ENCODE data around the gene KRT40. TPM values are rescaled to one million over a fixed set of nuclear protein-coding genes. Genes with fewer than 3 reads are reported as not detected.

KRT40 gene
- total and polyA plus RNA-seq, 2 donors (not counting 3 experiments of a cell fraction or from before 2014, with no cell fraction given): not detected

GRCh38 chr17:40966848-40967247 lies 17.3 kb downstream of the KRT40 start, which contains the start of gene KRT39:
Gene KRT39 (minus strand): TSS chr17:40966948. CDS start chr17:40966856, 92 bp downstream.
- H3K79me2 ChIP-seq (ENCODE audit: control insufficient read depth, insufficient read depth, low read length): no peaks in the 10 kb centered on the region
- no peak within 1 kb of the TSS for H3K27ac ChIP-seq (ENCODE audit: insufficient read depth, low read depth, low read length)
- DNase-seq (ENCODE audit: low read depth, low spot score): no peak
- TF ChIP-seq POLR2AphosphoS5 (IDR thresholded peaks at IDR 0.05; ENCODE audit: insufficient read depth, low read depth, low read length) (no peak), MYC (IDR thresholded peaks at IDR 0.05; ENCODE audit: low read depth, low read length) (no peak)
- no TSS peak for BruUV-seq (replicated peaks)
- CTCF ChIA-PET: no interaction called here
- no peaks in the 10 kb centered on the region for H3K36me3 ChIP-seq (ENCODE audit: control insufficient read depth in 2 of 2, extremely low read depth in 1 of 2, insufficient read depth in 2 of 2, low read length in 2 of 2)
- no peak within 1 kb of the TSS for H3K4me2 ChIP-seq (ENCODE audit: insufficient read depth, low read length)
- intact Hi-C loops (cut with micrococcal nuclease) (no loop called here), dilution Hi-C loops (cut with MboI; ENCODE audit: extremely low pct_ligation_motif_present, low sequenced_read_pairs) (no loop called here)
- H4K20me1 ChIP-seq (replicated peaks; ENCODE audit: control insufficient read depth, extremely low read depth, insufficient read depth, low read length): no peaks in the 10 kb centered on the region
- POLR2A ChIA-PET: no interaction called here
- no peak for FAIRE-seq
- no peaks in the 10 kb centered on the region for H3K4me1 ChIP-seq (ENCODE audit: control insufficient read depth, extremely low read depth, insufficient read depth, low read length)
- H3K4me3 ChIP-seq (replicated peaks in 1 of 3; ENCODE audit: insufficient read depth in 1 of 3, low read depth in 1 of 3, low read length in 3 of 3): no peak within 1 kb of the TSS
- H3K9ac ChIP-seq (replicated peaks; ENCODE audit: extremely low read depth, insufficient read depth, low read length): no peak within 1 kb of the TSS
- H3K9me1 ChIP-seq (replicated peaks; ENCODE audit: control insufficient read depth, extremely low read depth, insufficient read depth, low read length): no peaks in the 10 kb centered on the region
- H3K9me3 ChIP-seq (replicated peaks; ENCODE audit: control insufficient read depth, insufficient read depth, low read length): no peaks in the 10 kb centered on the region
- H3K27me3 ChIP-seq (ENCODE audit: control insufficient read depth in 2 of 2, insufficient read depth in 2 of 2, low read length in 2 of 2): no peaks in the 10 kb centered on the region
- no peak within 1 kb of the TSS for H2AFZ ChIP-seq (ENCODE audit: low read depth, low read length)

- dilution Hi-C loops (cut with MboI; ENCODE audit: extremely low pct_ligation_motif_present, low sequenced_read_pairs): no loop called here
- H3K27ac ChIP-seq (ENCODE audit: insufficient read depth, low read depth, low read length): no peak overlapping the region
- DNase-seq (ENCODE audit: low read depth, low spot score) (peak; percentile 14), FAIRE-seq (peak; percentile 77)
- no peaks in the 10 kb centered on the region for H3K27me3 ChIP-seq (ENCODE audit: control insufficient read depth in 2 of 2, insufficient read depth in 2 of 2, low read length in 2 of 2)
- no peak overlapping the region for H3K9ac ChIP-seq (replicated peaks; ENCODE audit: extremely low read depth, insufficient read depth, low read length)
- no peak for TF ChIP-seq POLR2A (IDR thresholded peaks at IDR 0.05; ENCODE audit: low read depth, low read length)
- no peak for TF ChIP-seq GATA2 (IDR thresholded peaks at IDR 0.05; ENCODE audit: insufficient read depth, insufficient read length, low read depth, low read length)
- TF ChIP-seq MYC (IDR thresholded peaks at IDR 0.05; ENCODE audit: low read depth, low read length): no peak
- peak; percentile 31 to 57 for TF ChIP-seq CTCF (IDR thresholded peaks at IDR 0.05; ENCODE audit: extremely low read depth in 1 of 2, insufficient read depth in 1 of 2, low read depth in 1 of 2, low read length in 2 of 2)
- no peak for TF ChIP-seq EZH2 (IDR thresholded peaks at IDR 0.05; ENCODE audit: borderline replicate concordance, low read depth, low read length, severe bottlenecking)
- intact Hi-C loops (cut with micrococcal nuclease): no loop called here
- no peak overlapping the region for H2AFZ ChIP-seq (ENCODE audit: low read depth, low read length)
- H3K4me2 ChIP-seq (ENCODE audit: insufficient read depth, low read length): no peak overlapping the region
- H3K36me3 ChIP-seq (ENCODE audit: control insufficient read depth in 2 of 2, extremely low read depth in 1 of 2, insufficient read depth in 2 of 2, low read length in 2 of 2): no peaks in the 10 kb centered on the region
- ChIA-PET POLR2A (no interaction called here), CTCF (interaction anchor here (1.0 to 1.1 kb wide), 3 partner anchors 9 to 29 kb away, joined by 3 to 7 read pairs (median 3); no protein-coding TSS in a partner anchor)
- no peaks in the 10 kb centered on the region for H3K4me1 ChIP-seq (ENCODE audit: control insufficient read depth, extremely low read depth, insufficient read depth, low read length)
- no peaks in the 10 kb centered on the region for H3K9me3 ChIP-seq (replicated peaks; ENCODE audit: control insufficient read depth, insufficient read depth, low read length)
- no peaks in the 10 kb centered on the region for H3K79me2 ChIP-seq (ENCODE audit: control insufficient read depth, insufficient read depth, low read length)
- no peaks in the 10 kb centered on the region for H3K9me1 ChIP-seq (replicated peaks; ENCODE audit: control insufficient read depth, extremely low read depth, insufficient read depth, low read length)
- BruUV-seq (replicated peaks): no TSS peak
- no peak overlapping the region for H3K4me3 ChIP-seq (replicated peaks in 1 of 3; ENCODE audit: insufficient read depth in 1 of 3, low read depth in 1 of 3, low read length in 3 of 3)
- H4K20me1 ChIP-seq (replicated peaks; ENCODE audit: control insufficient read depth, extremely low read depth, insufficient read depth, low read length): no peaks in the 10 kb centered on the region
Observed at GRCh38 chr17:40963838-40964237, 20.3 kb downstream of the KRT40 start.
